DOHH2 (cell line): ENCODE measurements around the gene TSPYL4.

Experiments used
- H3F3A ChIP-seq: fragments of 200-600 bp; sonication (generic), shearing (Covaris generic); 2 replicates; pipeline ENCODE4 v1.6.0; 2016; ENCODE audit warnings: antibody characterized with exemption, mild to moderate bottlenecking; ENCODE audit not compliant: control insufficient read depth, insufficient read depth
- H3K27ac ChIP-seq: fragments of 200-600 bp; sonication (generic); 2 replicates; pipeline ENCODE4 v1.5.1; 2014; ENCODE audit warnings: low read depth, mild to moderate bottlenecking, low read length, moderate library complexity
- H3K27me3 ChIP-seq: fragments of 200-600 bp; sonication (generic); 2 replicates; pipeline ENCODE4 v1.6.1; 2014; ENCODE audit warnings: mild to moderate bottlenecking, low read length, mixed read lengths; ENCODE audit not compliant: control insufficient read depth
- H3K36me3 ChIP-seq: fragments of 200-600 bp; sonication (generic); 2 replicates; pipeline ENCODE4 v1.6.1; 2014; ENCODE audit warnings: mild to moderate bottlenecking, low read length, moderate library complexity, mixed read lengths; ENCODE audit not compliant: control insufficient read depth
- H3K4me1 ChIP-seq: fragments of 200-600 bp; sonication (generic); 2 replicates; pipeline ENCODE4 v1.6.1; 2014; ENCODE audit warnings: mild to moderate bottlenecking, low read length, mixed read lengths; ENCODE audit not compliant: control insufficient read depth
- H3K4me2 ChIP-seq: fragments of 200-600 bp; sonication (generic); 2 replicates; pipeline ENCODE4 v1.6.0; 2014; ENCODE audit warnings: mild to moderate bottlenecking, low read length, moderate library complexity
- H3K4me3 ChIP-seq: fragments of 200-600 bp; sonication (generic); 2 replicates; pipeline ENCODE4 v1.5.1; 2014; ENCODE audit warnings: mild to moderate bottlenecking, low read length, mixed read lengths
- H3K79me2 ChIP-seq: fragments of 200-600 bp; sonication (generic); 2 replicates; pipeline ENCODE4 v1.6.1; 2014; ENCODE audit warnings: mild to moderate bottlenecking, low read length, mixed read lengths; ENCODE audit not compliant: control insufficient read depth
- H3K9me2 ChIP-seq: fragments of 200-600 bp; sonication (generic); replicated peaks from 2 replicates; pipeline ENCODE4 v1.6.1; 2014; ENCODE audit warnings: mild to moderate bottlenecking, low read length, mixed read lengths; ENCODE audit not compliant: control insufficient read depth
- H3K9me3 ChIP-seq: fragments of 200-600 bp; sonication (generic); 2 replicates; pipeline ENCODE4 v1.6.1; 2014; ENCODE audit warnings: antibody characterized with exemption, low read length, mixed read lengths; ENCODE audit not compliant: control insufficient read depth, insufficient read depth
- H4K20me1 ChIP-seq: fragments of 200-600 bp; sonication (generic); 2 replicates; pipeline ENCODE4 v1.6.0; 2014; ENCODE audit warnings: low read depth, mild to moderate bottlenecking, antibody characterized with exemption, low read length, moderate library complexity; ENCODE audit not compliant: control insufficient read depth, insufficient read depth
- EZH2phosphoT487 ChIP-seq: fragments of 200-600 bp; sonication (generic); IDR thresholded peaks from 2 replicates; pipeline ENCODE4 v1.6.1; 2017; ENCODE audit warnings: borderline replicate concordance, mild to moderate bottlenecking, antibody characterized with exemption, low read length, moderate library complexity, mixed read lengths
- TF ChIP-seq, protein P1 (sequence below): fragments of 200-600 bp; sonication (generic); IDR thresholded peaks from one replicate; pipeline ENCODE4 v1.5.1; 2014; ENCODE audit warnings: antibody characterized with exemption, mild to moderate bottlenecking, low read depth, low read length; ENCODE audit not compliant: poor library complexity, severe bottlenecking

TSPYL4 gene

DNA sequence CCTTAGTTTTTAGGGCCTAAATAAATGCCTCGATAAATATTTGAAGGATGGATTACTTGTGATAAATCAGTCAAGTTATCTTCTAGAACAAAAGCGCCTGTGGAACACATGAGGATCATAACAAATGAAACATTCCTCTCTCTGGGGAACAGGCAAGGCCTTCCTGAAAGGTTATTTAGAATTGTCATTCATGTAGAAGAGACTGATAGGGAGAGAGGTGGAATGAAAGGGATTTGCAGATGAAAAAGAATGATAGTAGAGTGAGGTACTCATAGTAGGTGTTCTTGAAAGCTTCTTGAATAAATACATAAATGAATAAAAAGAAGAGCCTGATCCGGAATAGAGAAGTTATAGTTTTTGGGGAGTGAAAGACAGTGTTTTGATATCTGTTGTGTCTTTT is 30.5 kb downstream of the TSPYL4 start:
- H3K36me3 ChIP-seq, result no peaks in the 10 kb centered on the region
- TF ChIP-seq, protein P1, sequence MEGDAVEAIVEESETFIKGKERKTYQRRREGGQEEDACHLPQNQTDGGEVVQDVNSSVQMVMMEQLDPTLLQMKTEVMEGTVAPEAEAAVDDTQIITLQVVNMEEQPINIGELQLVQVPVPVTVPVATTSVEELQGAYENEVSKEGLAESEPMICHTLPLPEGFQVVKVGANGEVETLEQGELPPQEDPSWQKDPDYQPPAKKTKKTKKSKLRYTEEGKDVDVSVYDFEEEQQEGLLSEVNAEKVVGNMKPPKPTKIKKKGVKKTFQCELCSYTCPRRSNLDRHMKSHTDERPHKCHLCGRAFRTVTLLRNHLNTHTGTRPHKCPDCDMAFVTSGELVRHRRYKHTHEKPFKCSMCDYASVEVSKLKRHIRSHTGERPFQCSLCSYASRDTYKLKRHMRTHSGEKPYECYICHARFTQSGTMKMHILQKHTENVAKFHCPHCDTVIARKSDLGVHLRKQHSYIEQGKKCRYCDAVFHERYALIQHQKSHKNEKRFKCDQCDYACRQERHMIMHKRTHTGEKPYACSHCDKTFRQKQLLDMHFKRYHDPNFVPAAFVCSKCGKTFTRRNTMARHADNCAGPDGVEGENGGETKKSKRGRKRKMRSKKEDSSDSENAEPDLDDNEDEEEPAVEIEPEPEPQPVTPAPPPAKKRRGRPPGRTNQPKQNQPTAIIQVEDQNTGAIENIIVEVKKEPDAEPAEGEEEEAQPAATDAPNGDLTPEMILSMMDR, result no peak
- TF ChIP-seq EZH2phosphoT487, result no peak
- H3K4me2 ChIP-seq, result no peak overlapping the region
- no peaks in the 10 kb centered on the region for H3K79me2 ChIP-seq
- no peaks in the 10 kb centered on the region for H3K4me1 ChIP-seq
- H3K27me3 ChIP-seq, result no peaks in the 10 kb centered on the region
- H3K27ac ChIP-seq, result no peak overlapping the region
- H3F3A ChIP-seq, result no peaks in the 10 kb centered on the region
- H3K9me2 ChIP-seq, result no peaks in the 10 kb centered on the region
- H3K4me3 ChIP-seq, result no peak overlapping the region
- no peaks in the 10 kb centered on the region for H3K9me3 ChIP-seq
- H4K20me1 ChIP-seq, result no peaks in the 10 kb centered on the region

DNA sequence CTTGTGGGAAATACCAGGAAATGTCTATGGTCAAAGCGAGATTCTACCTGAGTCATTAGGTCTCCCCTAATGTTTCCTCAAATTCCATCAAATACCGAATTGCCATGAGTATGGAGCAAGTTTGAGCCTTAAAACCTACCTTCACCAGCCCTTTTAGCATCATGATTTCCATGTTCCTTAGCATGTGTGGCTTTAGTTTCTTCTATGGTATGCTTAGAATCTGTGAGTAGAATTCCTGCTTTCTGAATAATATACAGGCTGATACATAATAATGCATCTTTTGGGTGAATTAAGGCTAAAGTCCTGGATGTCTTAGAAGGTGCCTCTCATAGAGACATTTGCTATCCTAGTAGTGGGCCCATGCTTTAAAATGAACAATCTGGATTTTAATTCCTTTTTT is 32.0 kb downstream of the TSPYL4 start:
- no peaks in the 10 kb centered on the region for H3K9me2 ChIP-seq
- H3K27me3 ChIP-seq, result no peaks in the 10 kb centered on the region
- H3F3A ChIP-seq, result no peaks in the 10 kb centered on the region
- H3K79me2 ChIP-seq, result no peaks in the 10 kb centered on the region
- H3K27ac ChIP-seq, result no peak overlapping the region
- H3K4me1 ChIP-seq, result no peaks in the 10 kb centered on the region
- no peaks in the 10 kb centered on the region for H4K20me1 ChIP-seq
- no peaks in the 10 kb centered on the region for H3K36me3 ChIP-seq
- no peak overlapping the region for H3K4me3 ChIP-seq
- H3K4me2 ChIP-seq, result no peak overlapping the region
- TF ChIP-seq, protein P1, result no peak
- no peak for TF ChIP-seq EZH2phosphoT487
- no peaks in the 10 kb centered on the region for H3K9me3 ChIP-seq

DNA sequence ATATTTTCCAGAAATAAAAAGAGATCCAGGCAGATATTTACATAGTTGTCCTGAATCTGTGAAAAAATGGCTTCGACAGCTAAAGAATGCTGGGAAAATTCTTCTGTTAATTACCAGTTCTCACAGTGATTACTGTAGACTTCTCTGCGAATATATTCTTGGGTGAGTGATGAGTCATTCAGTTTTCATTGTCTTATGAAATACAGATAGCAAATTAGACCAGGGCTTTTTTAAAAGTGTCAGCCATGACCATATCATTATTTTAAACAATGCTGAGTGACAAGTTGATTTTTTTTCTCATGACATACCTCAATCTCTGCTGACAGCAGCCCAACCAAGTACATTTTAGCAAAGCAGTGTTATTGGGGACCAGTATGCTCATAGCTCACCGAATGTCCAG is 32.8 kb downstream of the TSPYL4 start:
- Histone ChIP-seq H3K36me3 (no peaks in the 10 kb centered on the region), H3K27me3 (no peaks in the 10 kb centered on the region), H3K9me3 (no peaks in the 10 kb centered on the region), H3K4me2 (no peak overlapping the region), H3F3A (no peaks in the 10 kb centered on the region; the same call in 1 of the 2 replicates), H3K4me3 (no peak overlapping the region), H3K79me2 (no peaks in the 10 kb centered on the region), H3K27ac (no peak overlapping the region), H3K9me2 (no peaks in the 10 kb centered on the region), H4K20me1 (no peaks in the 10 kb centered on the region), H3K4me1 (no peaks in the 10 kb centered on the region)
- TF ChIP-seq EZH2phosphoT487, result no peak
- TF ChIP-seq, protein P1, result no peak

DNA sequence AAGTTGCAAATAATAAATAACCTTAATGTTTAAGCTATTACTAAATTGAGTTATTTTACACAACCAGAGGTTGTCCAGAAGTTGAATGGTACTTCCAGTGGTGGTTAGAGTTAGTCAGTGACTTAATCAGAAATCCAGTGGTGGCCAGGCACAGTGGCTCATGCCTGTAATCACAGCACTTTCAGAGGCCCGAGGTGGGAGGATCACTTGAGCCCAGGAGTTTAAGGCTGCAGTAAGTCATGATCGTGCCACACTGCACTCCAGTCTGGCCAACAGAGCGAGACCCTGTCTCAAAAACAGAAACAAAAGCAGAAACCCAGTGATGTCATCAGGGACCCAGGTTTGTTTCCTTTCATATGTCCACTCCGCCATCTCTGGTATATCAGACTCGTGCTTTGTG is 35.0 kb downstream of the TSPYL4 start:
- Histone ChIP-seq H3K4me3 (no peak overlapping the region), H3K79me2 (no peaks in the 10 kb centered on the region)
- no peak for TF ChIP-seq EZH2phosphoT487
- TF ChIP-seq, protein P1, result no peak

More for the DNA sequence above, 35.0 kb downstream of the TSPYL4 start:
- H3K27ac ChIP-seq, result no peak overlapping the region
- no peaks in the 10 kb centered on the region for H3K4me1 ChIP-seq
- no peaks in the 10 kb centered on the region; the same call in 1 of the 2 replicates for H3F3A ChIP-seq
- H3K9me3 ChIP-seq, result no peaks in the 10 kb centered on the region
- no peaks in the 10 kb centered on the region for H3K36me3 ChIP-seq
- no peaks in the 10 kb centered on the region for H3K27me3 ChIP-seq
- H4K20me1 ChIP-seq, result no peaks in the 10 kb centered on the region
- H3K4me2 ChIP-seq, result no peak overlapping the region
- H3K9me2 ChIP-seq, result no peaks in the 10 kb centered on the region
